Posterior vena cava (tissue), 2 donors: ENCODE data around the gene GRIA1. TPM values are rescaled to one million over a fixed set of nuclear protein-coding genes. Genes with fewer than 3 reads are reported as not detected.

Experiments used
- DNase-seq: peaks from one replicate; pipeline ENCODE4 v3.0.0-alpha.2; 2020; ENCODE audit warnings: low spot score
- intact Hi-C, 2 donors: fragments of 100-400 bp; cut with DNase I; formaldehyde crosslinking; loops; one replicate each; pipeline versions ENCODE4 v1.14.1 to v1.14.2; 2022 to 2023
- total RNA-seq, 2 donors: library from RNA; stranded (reverse); fragmentation: NEBNext Ultra II Directional; extraction: Animal tissue kit (Norgen Biotek cat#: 25700); gene quantifications; one replicate each; pipeline ENCODE4 v1.2.1, GENCODE V29; 2021
- donor health status: DM: yes; HTN: yes; CAD: no.
- donor health status: DM: yes; HTN: yes; CAD: no.

Gene GRIA1
- total RNA-seq, 2 donors from 2014 or later: 0.19 to 0.24 TPM

- intact Hi-C loops: no loop called here
- DNase-seq: no peak
Observed at GRCh38 chr5:153748823-153749222, 258.4 kb downstream of the GRIA1 start.

- DNase-seq: no peak
- intact Hi-C loops: no loop called here
Observed at GRCh38 chr5:153749960-153750359, 259.5 kb downstream of the GRIA1 start.

GRCh38 chr5:153751251-153751650 lies 260.8 kb downstream of the GRIA1 start:
- intact Hi-C loops: no loop called here
- no peak for DNase-seq

DNA sequence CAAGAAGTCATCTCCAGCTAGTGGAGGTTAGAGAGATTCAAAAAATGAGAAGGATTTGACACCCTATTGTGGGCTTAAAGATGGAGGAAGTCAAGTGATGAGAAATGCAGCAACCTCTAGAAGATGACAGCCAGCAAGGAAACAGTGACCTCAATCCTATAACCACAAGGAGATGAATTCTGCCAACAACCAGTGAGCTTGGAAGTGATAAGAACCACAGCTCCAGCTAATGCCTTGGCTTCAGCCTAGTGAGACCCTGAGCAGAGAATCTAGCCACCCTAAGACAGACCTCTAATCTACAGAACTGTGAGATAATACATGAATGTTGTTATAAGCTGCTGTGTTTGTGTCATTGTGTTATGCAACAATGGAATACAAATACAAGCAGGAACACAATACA lies 262.4 kb downstream of the GRIA1 start:
- DNase-seq: no peak
- intact Hi-C loops: no loop called here

GRCh38 chr5:153753645-153754432 lies 263.4 kb downstream of the GRIA1 start:
- DNase-seq: no peak
- intact Hi-C loops: no loop called here

- no peak for DNase-seq
- intact Hi-C loops: no loop called here
Observed at GRCh38 chr5:153755913-153756500, 265.5 kb downstream of the GRIA1 start.

GRCh38 chr5:153756540-153756939 lies 266.1 kb downstream of the GRIA1 start:
- DNase-seq: no peak
- intact Hi-C loops: no loop called here

GRCh38 chr5:153765987-153766386 lies 275.5 kb downstream of the GRIA1 start:
- intact Hi-C loops: no loop called here
- no peak for DNase-seq

- no peak for DNase-seq
- intact Hi-C loops: no loop called here
Observed at GRCh38 chr5:153767221-153768188, 277.0 kb downstream of the GRIA1 start.

DNA sequence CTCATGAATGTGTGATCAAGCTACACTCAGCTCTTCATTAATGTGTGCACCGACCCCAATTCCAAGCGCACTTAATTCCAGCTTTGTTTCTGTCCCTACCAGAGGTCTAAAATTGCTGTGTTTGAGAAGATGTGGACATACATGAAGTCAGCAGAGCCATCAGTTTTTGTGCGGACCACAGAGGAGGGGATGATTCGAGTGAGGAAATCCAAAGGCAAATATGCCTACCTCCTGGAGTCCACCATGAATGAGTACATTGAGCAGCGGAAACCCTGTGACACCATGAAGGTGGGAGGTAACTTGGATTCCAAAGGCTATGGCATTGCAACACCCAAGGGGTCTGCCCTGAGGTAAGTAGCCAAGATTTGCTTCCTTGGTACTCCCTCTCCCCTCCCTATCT lies 279.6 kb downstream of the GRIA1 start:
- DNase-seq: no peak
- intact Hi-C loops: no loop called here

DNA sequence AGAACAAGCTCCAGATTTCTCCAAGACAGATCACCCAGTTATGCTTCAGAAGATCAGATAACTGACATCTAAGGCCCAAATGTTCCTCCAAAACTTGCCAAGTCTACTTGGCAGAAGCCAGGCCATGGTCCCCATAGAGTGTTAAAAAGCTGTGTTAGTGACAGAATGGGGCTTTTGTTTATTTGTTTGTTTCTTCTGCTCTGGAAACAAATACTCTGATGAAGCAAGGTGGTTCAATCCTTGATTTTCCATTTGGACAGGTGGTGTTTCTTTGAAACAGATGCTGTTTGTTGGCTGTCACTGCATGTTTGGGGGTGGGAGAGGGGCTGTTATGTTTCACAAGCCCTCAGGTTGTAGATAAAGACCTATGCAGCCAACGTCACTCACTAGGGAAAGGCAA lies 284.2 kb downstream of the GRIA1 start:
- intact Hi-C loops: no loop called here
- DNase-seq: no peak

DNA sequence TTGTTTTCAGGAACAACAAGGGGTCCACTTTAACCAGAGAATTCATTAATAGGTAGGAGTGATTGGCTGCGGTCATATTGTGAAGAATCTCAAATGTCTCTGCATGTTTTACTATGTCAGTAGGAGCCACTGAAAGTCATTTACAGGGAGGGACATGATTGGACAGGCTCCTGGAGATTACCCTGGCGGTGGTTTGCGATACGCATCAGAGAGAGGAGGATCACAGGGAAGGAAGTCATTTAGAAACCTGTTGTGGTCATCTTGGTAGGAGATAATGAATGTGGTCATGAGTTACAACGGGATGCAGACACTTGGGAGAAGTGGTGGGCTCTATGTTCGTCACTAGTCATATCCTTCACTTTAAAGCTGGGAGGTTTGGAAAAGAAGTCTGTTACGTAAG lies 285.5 kb downstream of the GRIA1 start:
- DNase-seq: no peak
- intact Hi-C loops: no loop called here

DNA sequence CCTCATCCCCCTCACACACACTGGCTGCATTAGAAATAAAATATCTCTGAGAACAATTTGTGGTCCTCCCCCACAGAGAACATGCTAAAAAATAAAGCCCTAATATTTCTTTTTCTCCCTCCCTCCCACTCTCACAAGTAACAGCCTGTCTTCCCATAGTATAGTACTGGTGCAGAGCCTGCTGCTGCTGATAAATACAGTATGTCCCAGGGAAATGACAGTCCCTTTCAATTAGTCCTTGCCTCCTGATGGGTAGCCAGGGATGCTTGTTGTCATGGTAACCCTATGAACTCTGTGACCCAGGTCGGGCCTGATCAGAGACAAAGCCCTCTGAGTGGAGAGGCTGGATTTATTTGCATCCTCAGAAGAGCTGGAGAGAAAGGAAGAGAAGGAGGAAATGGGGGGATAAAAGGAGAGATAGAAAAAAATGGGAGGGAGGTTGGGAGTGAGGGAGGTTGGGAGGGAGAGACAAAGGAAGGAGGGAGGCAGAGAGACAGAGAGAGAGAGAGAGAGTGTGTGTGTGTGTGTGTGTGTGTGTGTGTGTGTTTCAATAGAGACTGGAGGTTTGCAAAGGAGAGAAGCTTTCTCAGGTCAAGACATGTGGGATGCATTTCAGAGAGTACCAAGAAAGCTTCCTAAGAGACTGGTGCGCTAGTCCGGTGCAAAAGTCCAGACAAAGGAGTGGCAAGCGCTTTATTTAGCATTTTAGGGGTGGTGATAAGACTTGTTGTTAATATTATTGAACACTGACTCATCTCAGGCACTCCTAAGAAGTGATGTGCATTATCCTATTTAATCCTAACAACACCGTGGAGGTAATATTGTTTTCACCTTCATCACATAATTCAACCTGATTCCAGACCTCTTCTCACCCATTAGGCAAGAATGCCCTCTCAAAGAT lies 287.5 kb downstream of the GRIA1 start:
- no peak for DNase-seq
- intact Hi-C loops: no loop called here

- no peak for DNase-seq
- intact Hi-C loops: no loop called here
Observed at GRCh38 chr5:153779836-153780235, 289.4 kb downstream of the GRIA1 start.

DNA sequence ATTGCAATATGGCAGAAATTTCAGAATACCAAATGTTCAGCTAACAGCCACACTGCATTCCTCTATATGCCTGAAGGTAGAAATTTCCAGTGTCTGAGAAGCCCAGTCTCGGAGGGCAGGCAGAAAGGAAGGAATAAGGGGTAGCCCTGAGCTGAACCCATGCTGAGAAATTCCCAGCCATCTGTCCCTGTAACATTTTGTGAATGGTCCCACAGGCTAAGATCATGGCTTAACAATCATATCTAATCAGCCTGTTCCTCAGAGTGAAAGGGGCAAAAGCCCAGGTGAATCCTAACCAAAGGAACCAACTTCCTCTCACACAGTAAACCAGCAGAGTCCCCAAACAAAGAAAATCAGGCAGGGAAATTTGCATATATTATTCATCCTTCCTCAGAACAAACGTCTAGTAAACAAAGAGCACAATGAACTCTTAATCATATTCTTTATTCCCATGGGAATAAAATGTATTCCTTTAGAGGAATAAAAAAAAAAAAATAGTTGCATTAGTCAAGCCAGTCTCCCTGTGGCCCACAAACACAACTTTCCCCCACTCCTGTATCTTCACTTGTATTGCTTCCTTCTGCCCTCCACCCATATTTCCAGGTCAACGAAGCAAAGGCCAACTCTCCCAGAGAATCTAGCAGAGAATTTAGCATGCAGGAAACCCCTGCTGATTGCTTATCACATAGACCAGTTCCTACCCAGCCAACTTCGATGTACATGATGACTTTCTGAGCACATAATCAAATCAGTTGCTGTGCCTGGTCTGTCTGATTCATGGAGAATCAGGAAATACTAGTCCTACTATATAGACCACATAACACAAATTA lies 290.6 kb downstream of the GRIA1 start:
- no peak for DNase-seq
- intact Hi-C loops: no loop called here

- intact Hi-C loops: no loop called here
Observed at GRCh38 chr5:153782589-153783361, 292.3 kb downstream of the GRIA1 start.

GRCh38 chr5:153783362-153783658 lies 292.8 kb downstream of the GRIA1 start:
- DNase-seq: no peak
- intact Hi-C loops: no loop called here

More at GRCh38 chr5:153782589-153783361, 292.3 kb downstream of the GRIA1 start:
- DNase-seq: no peak

- DNase-seq: no peak
- intact Hi-C loops: no loop called here
Observed at GRCh38 chr5:153784277-153784676, 293.8 kb downstream of the GRIA1 start.
